Natural killer cell (primary cell): Measurements from ENCODE around the gene SARNP. TPM values are rescaled to one million over a fixed set of nuclear protein-coding genes. Genes with fewer than 3 reads are reported as not detected.
"Not testable (repeated sequence)": the region's sequence is repeated elsewhere in the genome, so short reads cannot be mapped to it uniquely, and the experiment has no call there.

ENCODE experiments used
- ATAC-seq, 3 donors: fragments of 150-1000 bp in 2 of 3; fragments of 200-7000 bp in 1 of 3; cut with Tn5 transposase; 1 replicate in 1 of 3; 2 replicates in 2 of 3; pipeline ENCODE4 v1.10.0; 2021; ENCODE audit warnings: mild to moderate bottlenecking in 2 of 3, moderate library complexity in 2 of 3
- DNase-seq, 2 donors: peaks; one replicate each; pipeline versions ENCODE4 v3.0.0 to v3.0.0-alpha.2; 2013 to 2021; ENCODE audit warnings: mixed read lengths in 1 of 2
- H3K27ac ChIP-seq: one replicate; pipeline ENCODE4 v1.5.1; 2013; ENCODE audit warnings: mild to moderate bottlenecking, low read length
- H3K27me3 ChIP-seq: one replicate; pipeline ENCODE4 v1.6.1; 2013; ENCODE audit warnings: low read length; ENCODE audit not compliant: control insufficient read depth, insufficient read depth
- H3K36me3 ChIP-seq: one replicate; pipeline ENCODE4 v1.6.1; 2013; ENCODE audit warnings: low read length; ENCODE audit not compliant: control insufficient read depth, insufficient read depth
- H3K4me1 ChIP-seq: one replicate; pipeline ENCODE4 v1.6.1; 2013; ENCODE audit warnings: low read length; ENCODE audit not compliant: control insufficient read depth, insufficient read depth
- H3K4me3 ChIP-seq: one replicate; pipeline ENCODE4 v1.5.1; 2013; ENCODE audit warnings: low read length
- H3K9me3 ChIP-seq: one replicate; pipeline ENCODE4 v1.6.1; 2013; ENCODE audit warnings: low read length; ENCODE audit not compliant: control insufficient read depth, insufficient read depth
- H3K27ac Mint-ChIP-seq, 2 donors: one replicate each; pipeline ENCODE4 v1.8.0; 2022; ENCODE audit warnings: mild to moderate bottlenecking in 2 of 2, mixed read lengths in 2 of 2, moderate library complexity in 1 of 2
- H3K27me3 Mint-ChIP-seq, 2 donors: one replicate each; pipeline ENCODE4 v1.8.0; 2022; ENCODE audit warnings: low read depth in 2 of 2, mixed read lengths in 2 of 2
- H3K36me3 Mint-ChIP-seq: one replicate; pipeline ENCODE4 v1.8.0; 2022; ENCODE audit warnings: mixed read lengths
- H3K4me1 Mint-ChIP-seq, 2 donors: one replicate each; pipeline ENCODE4 v1.8.0; 2022; ENCODE audit warnings: mixed read lengths in 2 of 2
- H3K4me3 Mint-ChIP-seq: one replicate; pipeline ENCODE4 v1.8.0; 2022; ENCODE audit warnings: mild to moderate bottlenecking, moderate library complexity, mixed read lengths
- H3K9me3 Mint-ChIP-seq, 2 donors: one replicate each; pipeline ENCODE4 v1.8.0; 2022; ENCODE audit warnings: mixed read lengths in 2 of 2
- WGBS: methylation state at CpG from one replicate; pipeline ENCODE4 v1.1.7; 2013; ENCODE audit warnings: missing lambda C conversion rate; ENCODE audit not compliant: insufficient coverage; 5-methylcytosine and 5-hydroxymethylcytosine counted together
- intact Hi-C: fragments of 100-400 bp; cut with micrococcal nuclease; formaldehyde crosslinking; loops from one replicate; pipeline ENCODE4 v1.14.2; 2022
- total RNA-seq, 4 donors: library from RNA; stranded (reverse); fragments of 120-200 nt in 1 of 4; gene quantifications; one replicate each; pipeline versions ENCODE4 v1.2.3 to v1.2.4, GENCODE V29; 2013 to 2022
- TF ChIP-seq, protein P1 (sequence below): fragments of 200-600 bp; IDR thresholded peaks from one replicate; pipeline ENCODE4 v1.8.0; 2022; ENCODE audit warnings: antibody characterized with exemption

SARNP gene
- total RNA-seq, 3 donors from 2014 or later (not counting 1 experiment from before 2014, with no cell fraction given) = 50.5 to 57.0 (median 51.2) TPM

DNA sequence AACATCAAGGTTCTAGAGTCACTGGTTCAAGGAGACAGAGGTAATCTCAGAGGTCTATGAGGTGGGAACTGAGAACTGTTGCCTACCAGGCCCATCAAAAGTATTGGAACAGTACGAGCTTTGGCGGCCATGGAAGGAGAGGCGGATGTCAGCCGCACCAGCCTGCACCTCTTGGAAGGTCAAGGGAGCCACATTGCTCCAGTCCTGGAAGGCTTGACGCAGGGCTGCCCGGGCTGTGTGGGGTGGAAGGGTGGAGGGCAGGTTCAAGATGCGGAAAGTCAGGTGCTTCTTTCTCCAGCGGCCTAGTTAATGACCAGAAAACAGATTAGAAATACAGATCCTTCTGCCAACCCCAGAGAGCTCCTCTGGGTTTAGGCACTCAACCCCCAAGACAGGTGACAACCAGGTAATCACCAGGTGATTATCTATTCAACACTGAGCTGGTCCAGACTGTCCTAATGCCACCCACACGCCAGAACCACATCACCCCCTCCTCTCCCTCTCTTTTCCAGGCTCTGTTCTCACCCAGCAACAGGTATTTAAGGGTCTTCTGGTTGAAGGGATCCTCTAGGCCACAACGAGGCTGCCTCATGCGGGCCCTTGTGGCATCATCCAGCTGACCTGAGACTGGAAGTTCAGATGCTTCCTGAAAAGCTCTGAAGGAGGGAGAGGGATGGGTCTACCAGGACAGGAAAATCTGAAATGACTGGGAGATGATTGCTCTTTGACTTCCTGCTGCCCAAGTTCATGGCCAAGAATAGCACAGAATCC, 23.2 kb upstream of the SARNP start:
- intact Hi-C loops = no loop called here
- no peaks in the 10 kb centered on the region for H3K9me3 Mint-ChIP-seq
- Histone ChIP-seq H3K4me1 (no peaks in the 10 kb centered on the region), H3K9me3 (no peaks in the 10 kb centered on the region), H3K27ac (no peak overlapping the region), H3K36me3 (no peaks in the 10 kb centered on the region), H3K27me3 (no peaks in the 10 kb centered on the region), H3K4me3 (no peak overlapping the region)
- peaks cover 0 to 3% of the 10 kb centered on the region in 2 donors for H3K27me3 Mint-ChIP-seq
- no peaks in the 10 kb centered on the region for H3K36me3 Mint-ChIP-seq
- no peak overlapping the region for H3K27ac Mint-ChIP-seq
- H3K4me3 Mint-ChIP-seq = no peak overlapping the region
- DNase-seq (no peak), ATAC-seq (no peak)
- TF ChIP-seq, protein P1, sequence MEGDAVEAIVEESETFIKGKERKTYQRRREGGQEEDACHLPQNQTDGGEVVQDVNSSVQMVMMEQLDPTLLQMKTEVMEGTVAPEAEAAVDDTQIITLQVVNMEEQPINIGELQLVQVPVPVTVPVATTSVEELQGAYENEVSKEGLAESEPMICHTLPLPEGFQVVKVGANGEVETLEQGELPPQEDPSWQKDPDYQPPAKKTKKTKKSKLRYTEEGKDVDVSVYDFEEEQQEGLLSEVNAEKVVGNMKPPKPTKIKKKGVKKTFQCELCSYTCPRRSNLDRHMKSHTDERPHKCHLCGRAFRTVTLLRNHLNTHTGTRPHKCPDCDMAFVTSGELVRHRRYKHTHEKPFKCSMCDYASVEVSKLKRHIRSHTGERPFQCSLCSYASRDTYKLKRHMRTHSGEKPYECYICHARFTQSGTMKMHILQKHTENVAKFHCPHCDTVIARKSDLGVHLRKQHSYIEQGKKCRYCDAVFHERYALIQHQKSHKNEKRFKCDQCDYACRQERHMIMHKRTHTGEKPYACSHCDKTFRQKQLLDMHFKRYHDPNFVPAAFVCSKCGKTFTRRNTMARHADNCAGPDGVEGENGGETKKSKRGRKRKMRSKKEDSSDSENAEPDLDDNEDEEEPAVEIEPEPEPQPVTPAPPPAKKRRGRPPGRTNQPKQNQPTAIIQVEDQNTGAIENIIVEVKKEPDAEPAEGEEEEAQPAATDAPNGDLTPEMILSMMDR = no peak
- 94% methylated on average over 10 of the region's 11 CpGs for WGBS
- peaks cover 0 to 4% of the 10 kb centered on the region in 2 donors for H3K4me1 Mint-ChIP-seq

DNA sequence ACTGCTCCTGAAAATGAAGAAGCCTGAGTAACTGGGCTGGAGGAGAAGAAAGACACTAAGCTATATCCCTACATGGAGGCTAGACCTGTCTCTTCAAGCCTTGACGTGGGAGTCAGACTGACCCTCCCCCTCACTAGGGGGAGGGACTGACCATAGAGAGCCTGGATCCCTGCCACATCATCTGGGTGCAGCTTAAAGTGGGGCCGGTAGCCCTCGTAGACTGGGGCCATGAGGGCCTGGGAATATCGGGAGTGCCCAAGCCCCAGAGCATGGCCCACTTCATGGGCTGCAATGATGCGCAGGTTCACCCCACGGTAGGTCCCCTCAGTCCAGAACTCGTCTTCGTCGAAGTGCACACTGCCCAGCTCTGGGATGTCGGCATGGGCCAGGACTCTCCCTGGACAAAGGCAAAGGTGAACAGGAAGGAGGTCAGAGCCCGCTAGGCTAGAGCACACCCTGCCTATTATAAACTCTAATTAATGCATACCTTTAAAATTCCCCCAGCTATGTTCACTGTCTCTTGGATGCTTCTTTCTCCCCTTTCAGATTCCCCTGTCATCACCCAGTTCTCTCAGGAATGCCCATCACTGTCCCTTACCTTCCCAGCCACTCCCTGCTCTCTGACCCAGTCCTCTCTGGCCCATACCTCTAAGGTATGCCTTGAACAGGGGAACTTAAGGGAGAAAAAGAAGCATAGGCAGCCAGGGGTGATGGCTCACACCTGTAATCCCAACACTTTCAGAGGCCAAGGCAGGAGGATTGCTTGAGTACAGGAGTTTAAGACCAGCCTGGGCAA, 22.0 kb upstream of the SARNP start:
- no peaks in the 10 kb centered on the region for H3K9me3 ChIP-seq
- H3K4me3 ChIP-seq = no peak overlapping the region
- Mint-ChIP-seq H3K9me3 (no peaks in the 10 kb centered on the region), H3K4me3 (no peak overlapping the region), H3K27me3 (peaks cover 0 to 3% of the 10 kb centered on the region in 2 donors), H3K27ac (no peak overlapping the region), H3K36me3 (no peaks in the 10 kb centered on the region), H3K4me1 (peaks cover 0 to 4% of the 10 kb centered on the region in 2 donors)
- ATAC-seq (no peak), DNase-seq (no peak)
- TF ChIP-seq, protein P1 = no peak
- intact Hi-C loops = no loop called here
- 93% methylated on average over 10 of the region's 11 CpGs for WGBS
- H3K4me1 ChIP-seq = no peaks in the 10 kb centered on the region
- H3K27ac ChIP-seq = no peak overlapping the region
- no peaks in the 10 kb centered on the region for H3K36me3 ChIP-seq
- H3K27me3 ChIP-seq = no peaks in the 10 kb centered on the region

DNA sequence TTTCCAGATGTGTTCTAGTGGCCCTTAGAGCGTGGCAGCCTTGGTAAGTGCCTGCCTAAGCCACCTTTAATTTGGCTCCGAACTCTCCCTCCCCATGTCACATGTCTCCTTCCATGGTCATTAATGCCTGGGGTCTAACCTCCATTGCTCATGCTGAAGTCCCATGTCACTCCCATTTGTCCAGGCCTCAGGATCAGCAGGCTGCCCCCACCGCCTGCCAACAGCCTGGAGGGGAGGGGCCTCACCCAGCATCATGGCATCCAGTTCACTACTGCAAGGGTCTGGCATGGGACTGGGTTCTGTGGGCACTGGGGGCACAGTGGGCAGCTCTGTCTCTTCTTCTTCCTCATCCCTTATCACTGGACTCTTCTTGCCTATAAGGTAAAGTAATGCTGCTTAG, 20.8 kb upstream of the SARNP start:
- WGBS = 92% methylated on average over 3 of the region's 3 CpGs
- Histone ChIP-seq H3K4me3 (no peak overlapping the region), H3K4me1 (no peaks in the 10 kb centered on the region), H3K27ac (no peak overlapping the region), H3K36me3 (no peaks in the 10 kb centered on the region), H3K9me3 (no peaks in the 10 kb centered on the region), H3K27me3 (no peaks in the 10 kb centered on the region)
- ATAC-seq (no peak), DNase-seq (no peak)
- Mint-ChIP-seq H3K27me3 (peaks cover 0 to 3% of the 10 kb centered on the region in 2 donors), H3K4me3 (no peak overlapping the region), H3K36me3 (no peaks in the 10 kb centered on the region), H3K27ac (no peak overlapping the region), H3K9me3 (no peaks in the 10 kb centered on the region), H3K4me1 (peaks cover 0 to 7% of the 10 kb centered on the region in 2 donors)
- TF ChIP-seq, protein P1 = no peak
- intact Hi-C loops = no loop called here

DNA sequence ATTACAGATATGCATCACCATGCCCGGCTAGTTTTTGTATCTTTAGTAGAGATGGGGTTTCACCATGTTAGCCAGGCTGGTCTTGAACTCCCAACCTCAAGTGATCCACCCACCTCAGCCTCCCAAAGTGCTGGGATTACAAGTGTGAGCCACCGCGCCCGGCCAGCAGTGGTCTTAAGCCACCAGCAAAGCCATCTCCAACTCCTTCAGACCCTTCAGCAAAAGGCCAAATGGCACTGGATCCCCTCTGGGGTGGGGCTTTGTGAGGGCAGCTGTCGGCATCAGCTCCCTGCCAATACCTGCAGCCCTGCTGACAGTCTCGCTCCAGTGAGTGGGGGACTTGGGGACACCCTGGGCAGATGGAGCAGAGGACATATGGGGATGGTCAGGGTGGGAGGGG, 16.9 kb upstream of the SARNP start:
- ATAC-seq, H3K27me3 ChIP-seq, DNase-seq, H3K36me3 Mint-ChIP-seq, H3K4me3 ChIP-seq, H3K27me3 Mint-ChIP-seq, H3K36me3 ChIP-seq, H3K9me3 Mint-ChIP-seq, H3K27ac Mint-ChIP-seq, H3K27ac ChIP-seq, intact Hi-C loops, H3K4me3 Mint-ChIP-seq, H3K9me3 ChIP-seq: not testable (repeated sequence)
- 97% methylated on average over 5 of the region's 6 CpGs for WGBS
- peaks cover 24 to 37% of the 10 kb centered on the region in 2 donors for H3K4me1 Mint-ChIP-seq
- peaks cover 18% of the 10 kb centered on the region for H3K4me1 ChIP-seq
